H9 (cell line): ENCODE results near the gene IL1RL1. TPM values are rescaled to one million over a fixed set of nuclear protein-coding genes. Genes with fewer than 3 reads are reported as not detected.

ENCODE experiments used
- DNase-seq: peaks from one replicate; pipeline ENCODE4 v3.0.0-alpha.2; 2017
- H2AFZ ChIP-seq: one replicate; pipeline ENCODE4 v1.6.1; 2013; ENCODE audit warnings: mild to moderate bottlenecking, low read length, control low read depth, moderate library complexity
- H2AK5ac ChIP-seq: 2 replicates; pipeline ENCODE4 v1.6.1; 2013; ENCODE audit warnings: low read length, control low read depth, mixed read lengths; ENCODE audit not compliant: insufficient read length
- H2BK120ac ChIP-seq: one replicate; pipeline ENCODE4 v1.6.1; 2013; ENCODE audit warnings: low read depth, mild to moderate bottlenecking, low read length, control low read depth, inconsistent platforms; ENCODE audit not compliant: poor library complexity, severe bottlenecking
- H2BK12ac ChIP-seq: 2 replicates; pipeline ENCODE4 v1.6.1; 2013; ENCODE audit warnings: low read length, control low read depth, mixed read lengths, low read depth; ENCODE audit not compliant: insufficient read length
- H2BK15ac ChIP-seq: 2 replicates; pipeline ENCODE4 v1.6.1; 2013; ENCODE audit warnings: low read depth, low read length, control low read depth
- H2BK20ac ChIP-seq: one replicate; pipeline ENCODE4 v1.6.1; 2013; ENCODE audit warnings: low read depth, mild to moderate bottlenecking, low read length, control low read depth, inconsistent platforms; ENCODE audit not compliant: poor library complexity, severe bottlenecking
- H2BK5ac ChIP-seq: 2 replicates; pipeline ENCODE4 v1.6.1; 2013; ENCODE audit warnings: low read length, control low read depth, mixed read lengths; ENCODE audit not compliant: insufficient read length
- H3K14ac ChIP-seq: 2 replicates; pipeline ENCODE4 v1.6.1; 2013; ENCODE audit warnings: low read length, control low read depth; ENCODE audit not compliant: insufficient read depth
- H3K18ac ChIP-seq: 2 replicates; pipeline ENCODE4 v1.6.1; 2013; ENCODE audit warnings: low read depth, mild to moderate bottlenecking, mixed read lengths, low read length, control low read depth; ENCODE audit not compliant: insufficient read length
- H3K23ac ChIP-seq: 2 replicates; pipeline ENCODE4 v1.6.1; 2013; ENCODE audit warnings: low read length, control low read depth, mixed read lengths, low read depth; ENCODE audit not compliant: insufficient read length
- H3K23me2 ChIP-seq: 2 replicates; pipeline ENCODE4 v1.6.1; 2013; ENCODE audit warnings: low read depth, mild to moderate bottlenecking, mixed read lengths, low read length, control low read depth; ENCODE audit not compliant: insufficient read length, poor library complexity, severe bottlenecking
- H3K27ac ChIP-seq: 2 replicates; pipeline ENCODE4 v1.5.1; 2013; ENCODE audit warnings: low read length, control low read depth, mixed read lengths, low read depth; ENCODE audit not compliant: insufficient read length
- H3K27me3 ChIP-seq: 2 replicates; pipeline ENCODE4 v1.6.1; 2013; ENCODE audit warnings: low read length, control low read depth, inconsistent platforms; ENCODE audit not compliant: insufficient read depth
- H3K4ac ChIP-seq: 2 replicates; pipeline ENCODE4 v1.6.1; 2013; ENCODE audit warnings: low read depth, mild to moderate bottlenecking, control low read depth, inconsistent platforms, low read length, moderate library complexity
- H3K4me1 ChIP-seq: 2 replicates; pipeline ENCODE4 v1.6.1; 2013; ENCODE audit warnings: low read length, control low read depth, inconsistent platforms; ENCODE audit not compliant: insufficient read depth
- H3K4me2 ChIP-seq: 2 replicates; pipeline ENCODE4 v1.6.1; 2013; ENCODE audit warnings: low read length, control low read depth, mixed read lengths; ENCODE audit not compliant: insufficient read length, insufficient read depth
- H3K56ac ChIP-seq: 2 replicates; pipeline ENCODE4 v1.6.1; 2013; ENCODE audit warnings: low read depth, mild to moderate bottlenecking, mixed read lengths, low read length, control low read depth; ENCODE audit not compliant: insufficient read length
- H3K79me1 ChIP-seq: 2 replicates; pipeline ENCODE4 v1.6.1; 2013; ENCODE audit warnings: low read depth, mild to moderate bottlenecking, moderate library complexity, low read length, control low read depth, inconsistent platforms; ENCODE audit not compliant: insufficient read depth, poor library complexity, severe bottlenecking
- H3K79me2 ChIP-seq: 2 replicates; pipeline ENCODE4 v1.6.1; 2013; ENCODE audit warnings: low read length, control low read depth, inconsistent platforms; ENCODE audit not compliant: insufficient read depth
- H3K9ac ChIP-seq: 2 replicates; pipeline ENCODE4 v1.6.1; 2013; ENCODE audit warnings: low read length, control low read depth, mixed read lengths; ENCODE audit not compliant: insufficient read length; ENCODE audit errors: extremely low read depth
- H3K9me3 ChIP-seq: one replicate; pipeline ENCODE4 v1.6.1; 2013; ENCODE audit warnings: low read depth, low read length, inconsistent platforms; ENCODE audit not compliant: control insufficient read depth
- H3T11ph ChIP-seq: one replicate; pipeline ENCODE4 v1.6.1; 2013; ENCODE audit warnings: mild to moderate bottlenecking, low read length, control low read depth, inconsistent platforms
- H4K20me1 ChIP-seq: one replicate; pipeline ENCODE4 v1.6.1; 2013; ENCODE audit not compliant: control insufficient read depth, insufficient read length, insufficient read depth
- H4K5ac ChIP-seq: 2 replicates; pipeline ENCODE4 v1.6.1; 2013; ENCODE audit warnings: low read depth, mild to moderate bottlenecking, mixed read lengths, low read length, control low read depth; ENCODE audit not compliant: insufficient read length
- H4K8ac ChIP-seq: replicated peaks from 2 replicates; pipeline ENCODE4 v1.6.1; 2013; ENCODE audit warnings: low read length, control low read depth, mixed read lengths, low read depth; ENCODE audit not compliant: insufficient read length
- H4K91ac ChIP-seq: 2 replicates; pipeline ENCODE4 v1.6.1; 2013; ENCODE audit warnings: low read depth, mild to moderate bottlenecking, moderate library complexity, mixed read lengths, low read length, control low read depth; ENCODE audit not compliant: insufficient read length
- H3K27ac Mint-ChIP-seq, 3 experiments: 2 replicates in 2 of 3; 3 replicates in 1 of 3; pipeline ENCODE4 v1.8.0; 2020 to 2021; ENCODE audit warnings: mixed read lengths in 3 of 3, mild to moderate bottlenecking in 1 of 3, moderate library complexity in 1 of 3
- H3K27me3 Mint-ChIP-seq: 2 replicates; pipeline ENCODE4 v1.8.0; 2021; ENCODE audit warnings: low read depth, mild to moderate bottlenecking, moderate library complexity, mixed read lengths
- H3K36me3 Mint-ChIP-seq, 3 experiments: 2 replicates in 2 of 3; 3 replicates in 1 of 3; pipeline ENCODE4 v1.8.0; 2020 to 2021; ENCODE audit warnings: low read depth in 3 of 3, mixed read lengths in 3 of 3; ENCODE audit not compliant: insufficient read depth in 1 of 3
- H3K4me1 Mint-ChIP-seq, 2 experiments: 2 replicates each; pipeline ENCODE4 v1.8.0; 2020; ENCODE audit warnings: mixed read lengths in 2 of 2
- H3K4me3 Mint-ChIP-seq, 2 experiments: 2 replicates in 1 of 2; 3 replicates in 1 of 2; pipeline ENCODE4 v1.8.0; 2020 to 2021; ENCODE audit warnings: mild to moderate bottlenecking in 2 of 2, mixed read lengths in 2 of 2, moderate library complexity in 1 of 2
- H3K9me3 Mint-ChIP-seq, 2 experiments: 2 replicates in 1 of 2; 3 replicates in 1 of 2; pipeline ENCODE4 v1.8.0; 2020; ENCODE audit warnings: mild to moderate bottlenecking in 2 of 2, mixed read lengths in 2 of 2, moderate library complexity in 1 of 2
- WGBS: extraction: QIAGEN DNeasy Blood & Tissue Kit; methylation state at CpG from one replicate; pipeline ENCODE4 v1.1.7; 2013; ENCODE audit warnings: missing lambda C conversion rate, low lambda C conversion rate, mixed read lengths; ENCODE audit not compliant: insufficient read length; ENCODE audit errors: extremely low coverage; 5-methylcytosine and 5-hydroxymethylcytosine counted together
- total RNA-seq: library from RNA; stranded (reverse); gene quantifications from 2 replicates; pipeline ENCODE4 v1.2.1, GENCODE V29; 2021
- TF ChIP-seq, protein P1 (sequence below): fragments of 200-600 bp; sonication (generic); conservative IDR thresholded peaks from 3 replicates; pipeline ENCODE4 v1.8.0; 2021; ENCODE audit warnings: antibody characterized with exemption, mild to moderate bottlenecking

IL1RL1 gene
- total RNA-seq, 1 experiment from 2014 or later: not detected

DNA sequence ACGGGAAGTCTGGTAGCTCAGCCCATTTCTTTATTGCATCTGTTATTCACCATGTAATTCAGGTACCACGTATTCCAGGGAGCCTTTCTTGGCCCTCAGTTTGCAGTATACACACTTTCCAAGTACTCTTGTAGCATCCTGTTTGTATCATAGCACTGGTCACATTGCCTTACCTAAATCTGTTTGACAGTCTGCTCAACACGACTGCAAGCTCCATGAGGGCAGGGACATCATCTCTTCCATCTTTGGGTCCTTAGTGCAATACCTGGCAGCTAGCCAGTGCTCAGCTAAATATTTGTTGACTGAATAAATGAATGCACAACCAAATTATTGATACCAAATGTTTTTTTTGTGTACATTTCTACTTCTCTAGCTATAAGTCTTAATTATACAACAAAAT is 33.0 kb downstream of the IL1RL1 start:
- Histone ChIP-seq H3K14ac (no peak overlapping the region), H3K23me2 (no peaks in the 10 kb centered on the region), H3K79me2 (no peaks in the 10 kb centered on the region), H3K9ac (no peak overlapping the region), H3K4me2 (no peak overlapping the region), H3K56ac (no peak overlapping the region), H4K5ac (no peak overlapping the region), H3K4ac (no peak overlapping the region), H2BK15ac (no peak overlapping the region), H2BK20ac (no peak overlapping the region), H4K91ac (no peak overlapping the region), H2BK12ac (no peak overlapping the region), H2AFZ (no peak overlapping the region), H2BK5ac (no peak overlapping the region), H3K4me1 (no peaks in the 10 kb centered on the region), H3K9me3 (no peaks in the 10 kb centered on the region), H3K27me3 (no peaks in the 10 kb centered on the region), H3K27ac (no peak overlapping the region), H4K20me1 (no peaks in the 10 kb centered on the region), H3T11ph (no peak overlapping the region), H3K23ac (no peak overlapping the region), H4K8ac (no peak overlapping the region), H2AK5ac (no peak overlapping the region), H3K18ac (no peak overlapping the region), H3K79me1 (no peaks in the 10 kb centered on the region), H2BK120ac (no peak overlapping the region)
- no peaks in the 10 kb centered on the region for H3K36me3 Mint-ChIP-seq
- no CpG with 5 or more reads among the region's 3 CpGs for WGBS
- TF ChIP-seq, protein P1, sequence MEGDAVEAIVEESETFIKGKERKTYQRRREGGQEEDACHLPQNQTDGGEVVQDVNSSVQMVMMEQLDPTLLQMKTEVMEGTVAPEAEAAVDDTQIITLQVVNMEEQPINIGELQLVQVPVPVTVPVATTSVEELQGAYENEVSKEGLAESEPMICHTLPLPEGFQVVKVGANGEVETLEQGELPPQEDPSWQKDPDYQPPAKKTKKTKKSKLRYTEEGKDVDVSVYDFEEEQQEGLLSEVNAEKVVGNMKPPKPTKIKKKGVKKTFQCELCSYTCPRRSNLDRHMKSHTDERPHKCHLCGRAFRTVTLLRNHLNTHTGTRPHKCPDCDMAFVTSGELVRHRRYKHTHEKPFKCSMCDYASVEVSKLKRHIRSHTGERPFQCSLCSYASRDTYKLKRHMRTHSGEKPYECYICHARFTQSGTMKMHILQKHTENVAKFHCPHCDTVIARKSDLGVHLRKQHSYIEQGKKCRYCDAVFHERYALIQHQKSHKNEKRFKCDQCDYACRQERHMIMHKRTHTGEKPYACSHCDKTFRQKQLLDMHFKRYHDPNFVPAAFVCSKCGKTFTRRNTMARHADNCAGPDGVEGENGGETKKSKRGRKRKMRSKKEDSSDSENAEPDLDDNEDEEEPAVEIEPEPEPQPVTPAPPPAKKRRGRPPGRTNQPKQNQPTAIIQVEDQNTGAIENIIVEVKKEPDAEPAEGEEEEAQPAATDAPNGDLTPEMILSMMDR: no peak
- no peak for DNase-seq
- H3K4me1 Mint-ChIP-seq: no peaks in the 10 kb centered on the region
- H3K27me3 Mint-ChIP-seq: no peaks in the 10 kb centered on the region
- no peaks in the 10 kb centered on the region for H3K9me3 Mint-ChIP-seq
- H3K27ac Mint-ChIP-seq: no peak overlapping the region
- H3K4me3 Mint-ChIP-seq: no peak overlapping the region
